HL-60/S4 treated with retinoic acid at 250 ng/mL for 4 days and 3 days (cell line): ENCODE results near the gene METRNL.

ENCODE experiments used
- in situ Hi-C: fragments of 300-500 bp; cut with MboI; formaldehyde crosslinking; loops from 2 replicates; pipeline ENCODE4 v1.7.0; 2022; ENCODE audit warnings: low sequenced_read_pairs

The METRNL gene

DNA sequence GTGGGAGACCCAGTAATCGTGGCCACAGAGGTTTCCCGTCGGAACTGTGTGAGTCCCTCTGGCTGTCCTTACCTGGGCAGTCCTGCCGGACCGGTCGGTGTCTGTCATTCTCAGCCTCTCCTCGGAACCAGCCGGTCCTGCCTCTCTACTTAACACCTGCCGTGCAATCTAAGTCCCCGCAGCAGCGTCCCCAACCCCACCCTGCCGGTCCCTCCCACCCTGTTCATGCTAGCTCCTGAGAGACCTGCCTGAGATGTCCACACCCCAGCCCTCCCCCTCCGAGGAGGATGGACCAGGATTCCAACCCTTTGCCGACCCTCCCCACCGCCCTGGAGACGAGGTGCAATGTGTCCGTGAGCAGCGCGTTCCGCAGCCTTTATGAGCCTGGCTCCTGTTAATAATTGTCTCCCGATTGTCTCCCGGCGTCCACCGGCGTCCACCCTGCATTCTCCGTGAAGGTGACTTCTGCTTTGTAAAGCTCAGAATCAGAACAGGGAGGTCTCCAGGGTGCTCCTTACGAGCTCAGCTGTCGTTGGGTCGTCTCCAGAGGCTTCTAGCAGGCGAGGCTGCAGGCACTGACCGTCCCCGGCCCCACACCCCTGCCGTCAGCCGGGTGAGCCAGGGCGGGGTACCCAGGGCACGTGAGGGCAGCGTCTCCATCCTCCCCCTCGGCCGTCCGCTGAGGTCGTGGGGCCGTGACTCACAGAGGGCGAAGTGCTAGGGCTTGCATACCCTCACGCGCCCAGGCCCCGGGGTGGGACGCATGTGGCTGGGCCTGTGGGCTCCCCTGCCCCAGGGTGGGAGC is 10.1 kb downstream of the METRNL start:
- in situ Hi-C loops, result no loop called here

DNA sequence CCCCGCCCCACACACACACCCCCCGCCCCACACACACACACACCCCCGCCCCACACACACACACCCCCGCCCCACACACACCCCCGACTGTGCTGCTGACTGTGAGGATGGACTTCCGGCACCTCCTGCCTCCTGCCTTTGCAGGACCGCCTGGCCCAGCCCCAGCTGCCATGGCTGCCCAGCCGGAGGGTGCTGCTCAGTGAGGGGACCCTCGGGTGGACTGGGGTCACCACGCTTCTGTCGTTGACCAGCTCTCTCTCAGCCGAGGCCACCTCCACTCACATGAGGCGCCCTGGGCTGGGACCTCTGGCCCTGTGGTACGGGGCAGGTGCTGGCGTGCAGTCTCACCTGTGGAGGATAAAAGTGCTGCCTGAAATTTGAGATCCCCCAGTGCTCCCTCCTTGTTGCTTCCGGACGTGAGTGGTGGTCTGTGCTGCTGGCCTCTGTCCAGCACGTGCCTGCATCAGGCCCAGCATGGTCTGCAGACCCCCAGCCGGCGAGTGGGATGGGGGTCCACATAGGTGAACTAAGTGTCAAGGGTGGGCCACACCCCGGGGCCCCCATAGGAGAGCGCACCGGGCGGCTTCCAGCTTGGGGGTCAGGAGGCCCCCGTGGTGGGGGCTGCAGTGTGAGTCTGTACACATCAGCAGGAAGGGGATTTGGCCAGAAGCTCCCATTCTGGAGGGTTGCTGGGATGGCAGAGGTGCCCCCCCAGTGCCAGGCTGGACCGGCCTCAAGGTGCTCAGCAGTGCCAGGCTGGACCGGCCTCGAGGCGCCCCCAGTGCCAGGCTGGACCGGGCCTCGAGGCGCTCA is 11.2 kb downstream of the METRNL start:
- in situ Hi-C loops, result no loop called here

DNA sequence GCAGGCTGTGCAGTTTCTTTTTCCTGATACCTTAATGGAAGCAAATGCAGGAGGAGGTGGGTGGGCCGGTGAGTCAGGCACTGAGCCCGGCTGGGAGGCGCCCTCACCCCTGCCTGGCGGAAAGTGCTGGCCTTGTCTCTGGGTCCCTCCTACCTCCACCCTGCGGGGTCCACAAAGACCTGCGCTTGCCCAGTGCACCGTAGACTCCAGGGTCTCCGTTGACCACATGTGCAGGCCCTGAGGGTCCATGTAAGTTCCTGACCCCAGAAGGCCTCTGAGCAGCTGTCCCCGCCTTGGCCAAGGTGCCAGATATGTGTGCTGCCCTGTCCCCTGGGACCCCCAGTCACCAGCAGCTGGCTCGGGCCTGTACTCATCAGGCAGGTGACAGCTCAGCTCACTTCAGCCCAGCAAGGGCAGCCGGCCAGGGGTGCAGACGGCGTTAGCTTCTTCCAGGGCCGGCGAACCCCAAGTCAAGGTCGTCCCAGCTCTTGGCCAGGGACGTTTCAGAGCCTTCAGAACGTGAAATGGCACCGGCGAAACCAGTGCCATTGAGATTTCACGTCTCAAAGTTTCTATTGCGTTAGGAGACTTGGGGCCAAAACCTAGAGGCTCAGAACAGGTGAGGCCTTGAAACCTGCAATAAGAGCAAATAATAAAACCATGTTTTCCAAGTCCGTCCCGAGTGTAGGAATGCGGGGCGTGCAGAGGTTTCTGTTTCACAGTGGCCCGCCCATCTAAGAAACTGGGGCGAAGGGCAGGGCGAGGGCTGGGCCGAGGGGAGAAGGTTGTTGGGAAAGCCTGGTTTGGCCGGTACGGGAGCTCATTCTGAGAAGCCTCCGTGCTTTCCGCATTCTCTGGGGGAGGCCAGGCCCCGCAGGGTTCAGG is 12.1 kb downstream of the METRNL start:
- in situ Hi-C loops, result no loop called here

DNA sequence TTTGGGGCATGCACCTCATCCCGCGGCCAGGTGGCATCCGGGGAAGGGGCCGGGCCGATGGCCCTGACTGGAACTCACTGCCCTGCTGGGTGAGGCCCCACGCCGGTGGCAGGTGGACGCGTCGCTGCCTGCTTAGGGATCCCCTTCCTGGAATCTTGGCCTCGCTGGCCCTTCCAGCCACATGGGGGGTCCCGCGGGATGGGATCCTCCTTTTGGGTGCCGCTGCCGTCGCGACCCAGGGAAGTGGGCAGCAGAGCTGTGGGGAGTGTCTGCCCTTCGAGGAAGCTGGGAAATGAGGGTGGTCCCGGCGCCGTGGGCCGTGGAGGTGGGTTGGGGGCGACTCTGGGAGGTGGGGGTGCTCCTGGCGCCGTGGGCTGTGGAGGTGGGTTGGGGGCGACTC is 12.8 kb downstream of the METRNL start:
- in situ Hi-C loops, result no loop called here

DNA sequence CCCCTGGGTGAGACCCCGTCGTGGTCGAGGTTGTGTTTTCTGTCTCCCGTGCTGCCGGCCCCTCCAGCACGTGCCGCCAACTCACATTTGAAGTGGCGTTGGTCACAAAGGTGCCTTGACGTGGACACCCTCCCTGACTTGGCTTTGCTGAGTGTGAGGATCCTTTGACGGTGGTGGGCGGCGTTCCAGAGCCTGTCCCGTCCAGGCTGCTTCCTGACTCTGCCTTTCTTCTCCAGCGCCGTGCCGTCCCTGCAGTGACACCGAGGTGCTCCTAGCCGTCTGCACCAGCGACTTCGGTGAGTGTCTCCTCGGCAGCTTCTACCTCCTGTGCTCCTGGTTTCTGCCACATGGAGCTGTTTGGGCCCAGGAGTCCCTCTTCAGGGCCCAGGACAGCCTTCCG is 13.5 kb downstream of the METRNL start:
- in situ Hi-C loops, result no loop called here

DNA sequence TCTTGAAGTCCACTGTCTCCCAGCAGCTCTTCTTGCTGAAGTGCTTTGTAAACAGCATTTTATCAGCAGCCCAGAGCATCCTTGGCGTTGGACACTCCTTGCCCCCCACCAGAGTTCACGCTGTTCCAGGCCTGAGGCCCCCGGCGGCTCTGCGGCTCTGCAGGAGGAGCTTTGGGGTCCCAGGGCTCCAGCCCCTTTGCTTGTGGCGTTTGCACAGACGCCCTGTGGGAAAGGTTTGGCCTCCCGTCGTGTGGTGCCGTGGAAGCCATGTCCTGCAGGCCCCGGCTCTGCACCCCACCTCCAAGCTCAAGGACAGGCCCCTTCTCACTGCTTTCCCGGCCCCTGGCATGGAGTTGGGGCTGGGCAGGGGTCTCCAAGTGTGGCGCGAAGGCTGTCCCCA is 14.1 kb downstream of the METRNL start:
- in situ Hi-C loops, result no loop called here

DNA sequence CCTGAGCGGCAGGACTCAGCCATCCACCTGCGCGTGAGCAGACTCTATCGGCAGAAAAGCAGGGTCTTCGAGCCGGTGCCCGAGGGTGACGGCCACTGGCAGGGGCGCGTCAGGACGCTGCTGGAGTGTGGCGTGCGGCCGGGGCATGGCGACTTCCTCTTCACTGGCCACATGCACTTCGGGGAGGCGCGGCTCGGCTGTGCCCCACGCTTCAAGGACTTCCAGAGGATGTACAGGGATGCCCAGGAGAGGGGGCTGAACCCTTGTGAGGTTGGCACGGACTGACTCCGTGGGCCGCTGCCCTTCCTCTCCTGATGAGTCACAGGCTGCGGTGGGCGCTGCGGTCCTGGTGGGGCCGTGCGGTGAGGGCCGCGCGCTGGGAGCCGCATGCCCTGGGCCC is 14.9 kb downstream of the METRNL start:
- in situ Hi-C loops, result no loop called here

DNA sequence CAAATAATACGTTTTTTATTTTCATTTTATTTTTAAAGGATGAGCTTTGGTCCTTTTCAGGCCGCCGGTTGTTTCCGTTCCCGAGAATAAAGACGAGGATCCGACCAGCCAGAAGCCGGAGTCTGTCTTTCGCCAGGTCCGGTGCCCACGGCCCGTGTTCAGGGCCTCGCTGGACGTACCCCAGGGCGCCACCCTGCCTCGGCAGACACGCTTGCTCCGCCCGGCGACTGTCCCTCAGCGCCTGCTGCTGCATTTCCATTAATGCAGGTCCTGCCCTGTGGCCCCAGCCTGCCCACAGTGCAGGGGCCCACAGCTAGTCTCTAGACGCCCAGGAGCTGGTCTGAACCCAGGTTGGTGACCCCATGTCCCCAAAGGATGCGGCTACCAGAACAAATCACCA is 15.6 kb downstream of the METRNL start:
- in situ Hi-C loops, result no loop called here

DNA sequence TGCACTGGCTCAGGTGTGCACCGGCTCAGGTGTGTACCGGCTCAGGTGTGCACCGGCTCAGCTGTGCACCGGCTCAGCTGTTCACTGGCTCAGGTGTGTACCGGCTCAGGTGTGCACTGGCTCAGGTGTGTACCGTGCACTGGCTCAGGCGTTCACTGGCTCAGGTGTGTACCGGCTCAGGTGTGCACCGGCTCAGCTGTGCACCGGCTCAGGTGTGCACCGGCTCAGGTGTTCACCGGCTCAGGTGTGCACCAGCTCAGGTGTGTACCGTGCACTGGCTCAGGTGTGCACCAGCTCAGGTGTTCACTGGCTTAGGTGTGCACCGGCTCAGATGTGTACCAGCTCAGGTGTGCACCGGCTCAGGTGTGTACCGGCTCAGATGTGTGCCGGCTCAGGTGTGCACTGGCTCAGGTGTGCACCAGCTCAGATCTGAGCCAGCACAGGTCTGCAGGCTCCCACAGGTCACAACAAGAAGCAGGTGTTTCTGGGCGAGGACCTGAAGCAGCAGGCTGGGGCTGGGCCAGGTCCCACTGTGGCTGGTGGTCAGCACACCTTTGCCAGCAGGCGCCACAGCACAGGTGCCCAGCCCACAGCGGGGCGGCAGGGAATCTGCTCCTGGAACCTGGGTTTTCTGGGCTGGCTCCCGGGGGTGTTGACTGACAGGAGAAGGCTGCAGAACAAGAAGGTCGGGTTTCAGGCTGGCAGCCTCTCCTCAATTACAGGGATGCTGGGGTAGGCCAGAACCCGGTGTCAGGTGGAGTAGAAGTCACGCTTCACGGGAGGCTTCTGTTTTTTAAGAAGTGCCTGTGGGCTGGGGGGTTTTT is 17.2 kb downstream of the METRNL start:
- in situ Hi-C loops, result no loop called here

DNA sequence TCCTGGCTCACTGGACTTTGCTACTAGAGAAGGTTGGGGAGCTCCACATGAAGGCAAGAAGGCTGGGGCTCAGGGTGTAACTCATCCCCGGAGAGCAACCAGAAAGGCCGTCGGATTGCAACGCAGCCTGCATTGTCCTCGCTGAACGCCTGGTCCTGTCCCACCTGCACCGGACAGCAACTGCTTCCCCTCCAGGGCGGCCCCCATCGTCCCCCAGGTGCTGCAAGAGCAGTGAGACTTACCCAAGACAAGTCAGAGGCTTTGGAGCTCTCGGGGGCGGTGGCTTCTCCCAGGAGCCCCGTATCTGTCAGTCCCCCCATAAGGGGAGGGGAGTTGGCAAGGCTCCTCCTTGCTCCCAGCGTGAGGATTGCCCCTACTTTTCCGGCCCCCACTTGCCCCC is 18.4 kb downstream of the METRNL start:
- in situ Hi-C loops, result no loop called here

DNA sequence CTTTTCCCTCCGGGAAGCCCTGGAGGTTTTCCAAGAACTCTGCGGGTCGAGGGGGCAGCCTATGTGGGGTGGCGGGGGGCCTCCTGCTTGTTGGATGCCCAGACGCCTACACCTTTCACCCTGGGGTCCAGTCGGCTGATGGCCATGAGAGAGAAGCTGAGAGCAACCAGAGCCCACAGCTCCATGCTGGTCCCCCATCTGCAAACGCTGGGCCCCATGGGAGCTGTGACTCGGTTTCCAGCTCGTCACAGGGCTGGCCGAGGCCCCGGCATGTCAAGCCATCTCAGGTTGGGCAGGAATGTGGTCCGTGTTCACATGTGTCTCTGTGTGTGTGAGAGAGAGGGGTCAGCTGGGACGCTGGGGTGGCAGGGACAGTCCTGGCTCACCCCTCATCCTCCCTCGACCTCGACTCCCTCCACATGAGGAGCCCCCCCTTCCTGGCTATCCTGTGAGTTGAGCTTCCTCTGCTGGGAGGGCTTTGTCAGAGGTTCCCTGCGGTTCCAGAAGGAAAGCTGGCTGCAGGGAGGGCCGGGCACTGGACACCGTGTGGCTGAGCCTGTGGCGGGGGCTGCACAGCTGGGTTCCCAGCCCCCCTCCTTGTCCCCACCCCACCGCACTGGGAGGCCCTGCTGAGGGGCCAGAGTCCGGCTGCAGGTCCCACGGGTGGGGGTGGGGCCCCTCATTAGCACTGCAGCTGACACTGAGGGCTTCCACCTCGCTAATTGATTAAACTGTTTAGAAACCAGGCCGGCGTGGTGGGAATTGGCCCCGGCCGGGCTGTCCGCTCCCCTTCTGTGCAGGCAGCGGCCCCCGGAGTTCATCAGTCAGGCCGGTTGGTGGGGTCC is 19.1 kb downstream of the METRNL start:
- in situ Hi-C loops, result no loop called here

DNA sequence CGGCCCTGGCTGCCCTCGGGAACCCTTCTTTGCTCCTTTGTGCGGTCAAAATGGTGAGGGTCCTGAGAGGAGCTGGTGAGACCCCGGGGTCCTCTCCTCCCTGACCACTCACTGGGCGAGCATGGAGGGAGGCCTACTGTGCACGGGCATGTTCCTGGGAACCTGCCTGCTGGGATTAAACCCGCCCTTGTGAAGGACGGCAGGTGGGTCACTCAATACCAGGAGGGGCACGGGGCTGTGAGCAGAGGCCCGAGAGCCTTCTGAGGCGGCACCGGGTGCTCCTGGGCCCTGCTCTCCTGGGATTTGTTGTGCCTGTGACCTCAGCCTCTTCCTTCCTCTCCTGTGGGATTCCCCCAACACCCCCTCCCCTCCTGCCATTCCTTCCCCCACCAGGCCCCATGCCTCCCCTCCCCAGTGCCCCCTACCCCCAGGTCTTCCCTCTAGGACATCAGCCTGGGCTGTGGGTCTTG is 19.7 kb downstream of the METRNL start:
- in situ Hi-C loops, result no loop called here

DNA sequence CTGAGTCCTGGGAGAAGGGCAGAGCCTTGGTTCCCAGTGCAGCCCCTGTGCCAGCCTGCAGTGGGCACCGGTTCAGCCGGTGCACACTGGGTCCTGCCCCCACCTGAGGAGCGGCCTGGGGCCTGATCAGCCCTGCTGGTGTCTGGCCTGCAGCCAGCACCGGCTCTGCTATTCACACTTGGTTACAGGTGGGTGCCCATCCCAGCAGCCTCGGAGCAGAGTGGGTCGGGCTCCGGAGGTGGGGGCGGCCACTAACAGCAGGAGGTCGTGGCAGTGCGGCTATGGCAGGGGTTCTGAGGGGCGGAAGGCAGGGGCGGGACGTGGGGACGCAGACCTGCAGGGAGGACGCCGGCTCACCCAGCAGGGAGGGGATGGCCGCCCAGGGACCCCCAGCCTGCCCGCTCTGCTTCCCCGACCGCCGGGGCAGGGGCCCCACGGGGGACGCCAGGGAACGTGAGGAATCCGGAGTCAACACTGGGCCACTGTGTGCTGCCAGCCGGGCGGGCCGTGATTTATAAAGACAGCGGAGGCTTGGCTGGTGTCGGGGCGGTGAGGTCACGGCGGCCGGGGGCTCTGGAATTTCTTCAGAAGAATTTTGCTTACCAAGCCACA is 20.3 kb downstream of the METRNL start:
- in situ Hi-C loops, result no loop called here

DNA sequence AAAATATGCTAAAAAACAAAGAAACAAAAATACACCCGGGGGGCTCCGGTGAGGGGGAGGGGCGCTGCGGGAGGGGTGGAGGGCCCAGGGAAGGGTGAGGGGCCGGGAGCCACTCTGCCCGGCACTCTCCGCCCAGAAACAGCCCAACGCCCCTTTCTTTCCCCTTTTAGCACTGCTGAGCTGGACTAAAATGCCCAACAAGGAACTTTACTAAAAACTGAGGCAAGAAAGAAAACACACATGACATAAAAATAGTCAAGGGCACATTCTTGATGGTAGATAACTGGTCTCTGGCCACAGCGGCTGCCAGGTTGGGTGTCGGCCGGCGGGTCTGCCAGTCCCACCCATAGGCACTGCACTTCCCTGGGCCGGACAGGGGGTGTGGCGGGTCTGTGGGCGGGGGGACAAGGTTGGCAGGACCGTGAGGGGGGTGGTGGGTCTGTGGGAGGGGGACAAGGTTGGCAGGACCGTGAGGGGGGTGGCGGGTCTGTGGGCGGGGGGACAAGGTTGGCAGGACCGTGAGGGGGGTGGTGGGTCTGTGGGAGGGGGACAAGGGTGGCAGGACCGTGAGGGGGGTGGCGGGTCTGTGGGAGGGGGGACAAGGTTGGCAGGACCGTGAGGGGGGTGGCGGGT is 20.9 kb downstream of the METRNL start:
- in situ Hi-C loops, result no loop called here

DNA sequence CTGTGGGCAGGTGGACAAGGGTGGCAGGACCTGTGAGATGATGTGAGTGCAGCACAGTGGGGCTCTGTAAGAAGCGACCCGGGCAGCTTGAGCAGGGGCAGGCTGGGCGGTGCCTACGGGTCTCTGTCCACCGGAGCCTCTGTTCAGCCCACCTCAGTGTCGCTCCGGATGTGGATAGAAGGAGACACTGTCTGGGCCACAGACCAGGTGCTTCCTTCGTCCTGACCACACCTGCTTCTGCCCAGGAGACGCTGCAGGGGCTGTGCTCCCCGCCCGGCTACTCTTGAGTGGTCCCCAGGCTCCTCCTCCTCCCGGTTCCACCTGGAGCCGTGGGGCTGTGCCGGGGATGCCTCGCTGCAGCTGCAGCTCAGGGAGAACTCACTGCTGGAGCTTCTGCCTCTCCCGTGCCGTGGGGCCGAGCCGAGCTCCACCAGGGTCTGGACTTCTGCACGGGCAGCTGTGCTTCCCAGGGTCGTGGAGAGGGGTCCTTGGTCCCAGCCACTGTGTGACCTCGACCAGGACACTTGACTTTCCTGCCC is 21.5 kb downstream of the METRNL start:
- in situ Hi-C loops, result no loop called here

DNA sequence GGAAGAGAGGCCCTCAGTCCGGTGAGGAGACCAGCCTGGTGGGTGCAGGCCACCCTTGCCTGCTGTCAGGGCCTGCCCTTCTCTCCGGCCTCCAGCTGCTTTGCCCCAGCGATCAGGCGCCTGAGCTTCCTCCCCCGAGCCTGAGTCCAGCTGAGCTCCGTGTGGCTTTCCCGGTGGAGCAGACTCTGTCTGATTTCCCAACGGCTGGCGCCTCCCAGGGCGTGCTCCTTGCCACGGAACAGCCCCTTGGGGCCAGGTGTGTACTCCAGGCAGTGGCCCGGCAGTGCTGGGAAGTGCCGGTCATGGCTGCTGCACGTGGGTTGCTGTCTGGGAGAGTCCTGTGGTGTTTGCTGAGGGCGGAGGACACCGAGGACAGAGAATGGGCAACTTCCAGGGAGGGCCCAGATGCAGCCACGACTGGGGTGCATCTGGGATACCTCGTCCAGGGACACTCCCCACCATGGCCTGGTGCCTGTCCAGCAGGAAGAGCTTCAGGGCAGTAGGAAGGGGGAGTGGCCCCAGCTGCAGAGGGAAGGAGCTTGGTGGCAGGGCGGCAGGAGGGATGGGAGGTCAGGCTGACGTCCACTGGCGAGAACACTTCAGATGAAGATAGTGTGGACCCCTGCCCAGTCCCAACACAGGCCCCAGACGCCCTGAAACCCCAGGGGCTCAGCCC is 22.5 kb downstream of the METRNL start:
- in situ Hi-C loops, result no loop called here

DNA sequence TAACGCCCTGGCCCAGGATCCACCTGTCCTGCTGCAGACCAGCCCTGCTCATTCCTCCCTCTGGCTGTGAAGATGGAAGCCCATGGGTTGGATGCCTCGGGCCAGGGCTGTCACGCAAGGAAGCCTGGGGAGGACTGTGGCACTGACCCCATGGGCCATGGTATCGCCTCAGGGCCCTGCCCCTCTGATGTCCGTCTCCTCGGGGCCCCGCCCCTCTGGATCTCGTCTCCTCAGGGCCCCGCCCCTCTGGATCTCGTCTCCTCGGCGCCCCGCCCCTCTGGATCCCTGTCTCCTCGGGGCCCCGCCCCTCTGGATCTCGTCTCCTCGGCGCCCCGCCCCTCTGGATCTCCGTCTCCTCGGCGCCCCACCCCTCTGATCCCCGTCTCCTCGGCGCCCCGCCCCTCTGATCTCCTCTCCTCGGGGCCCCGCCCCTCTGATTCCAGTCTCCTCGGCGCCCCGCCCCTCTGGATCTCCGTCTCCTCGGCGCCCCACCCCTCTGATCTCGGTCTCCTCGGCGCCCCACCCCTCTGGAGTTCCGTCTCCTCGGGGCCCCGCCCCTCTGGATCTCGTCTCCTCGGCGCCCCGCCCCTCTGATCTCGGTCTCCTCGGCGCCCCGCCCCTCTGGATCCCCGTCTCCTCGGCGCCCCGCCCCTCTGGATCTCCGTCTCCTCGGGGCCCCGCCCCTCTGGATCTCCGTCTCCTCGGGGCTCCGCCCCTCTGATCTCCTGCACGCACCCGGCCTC is 24.0 kb downstream of the METRNL start:
- in situ Hi-C loops, result no loop called here
